IMR-90 (cell line): Measurements from ENCODE around the gene TRIM13. TPM values are rescaled to one million over a fixed set of nuclear protein-coding genes. Genes with fewer than 3 reads are reported as not detected.

Experiments
- ATAC-seq: fragments of 200-7000 bp; cut with Tn5 transposase; 2 replicates; pipeline ENCODE4 v1.9.1; 2020; ENCODE audit warnings: low read depth, mild to moderate bottlenecking, moderate library complexity
- BruUV-seq: library from RNA; stranded (reverse); fragments of 400-500 nt; replicated peaks from 2 replicates; lab custom pipeline; 2021; lab: Mats Ljungman, UMichigan
- CTCF ChIA-PET: fragments of 300-600 bp; formaldehyde crosslinking; extraction: SDS; loops from one replicate; lab custom pipeline; 2021; ENCODE audit warnings: antibody characterized with exemption; lab: Yijun Ruan, JAX
- POLR2A ChIA-PET: fragments of 300-600 bp; sonication (Branson Sonifier 250); formaldehyde crosslinking; loops from one replicate; lab custom pipeline; 2022; ENCODE audit warnings: antibody characterized with exemption; ENCODE audit not compliant: unreplicated experiment; lab: Charles Lee
- DNase-seq: peaks from one replicate; pipeline ENCODE4 v3.0.0; 2013
- H2AFZ ChIP-seq: replicated peaks from 2 replicates; pipeline ENCODE3; 2013; ENCODE audit warnings: low read length, mild to moderate bottlenecking; ENCODE audit not compliant: poor library complexity
- H2AK5ac ChIP-seq: 2 replicates; pipeline ENCODE4 v1.6.1; 2013; ENCODE audit warnings: low read depth, low read length, inconsistent platforms
- H2AK9ac ChIP-seq: replicated peaks from 2 replicates; pipeline ENCODE3; 2013; ENCODE audit warnings: mild to moderate bottlenecking, low read depth, low read length, moderate library complexity; ENCODE audit not compliant: poor library complexity
- H2BK120ac ChIP-seq: 2 replicates; pipeline ENCODE4 v1.6.1; 2013; ENCODE audit warnings: low read depth, low read length, inconsistent platforms
- H2BK15ac ChIP-seq: 3 replicates; pipeline ENCODE4 v1.6.1; 2013; ENCODE audit warnings: low read depth, low read length, inconsistent platforms
- H2BK20ac ChIP-seq: 2 replicates; pipeline ENCODE4 v1.6.1; 2013; ENCODE audit warnings: low read depth, mild to moderate bottlenecking, inconsistent platforms, low read length, moderate library complexity
- H2BK5ac ChIP-seq: 2 replicates; pipeline ENCODE4 v1.6.1; 2013; ENCODE audit warnings: mild to moderate bottlenecking, low read depth, low read length, inconsistent platforms; ENCODE audit not compliant: poor library complexity, severe bottlenecking
- H3K14ac ChIP-seq: replicated peaks from 2 replicates; pipeline ENCODE4 v1.6.1; 2013; ENCODE audit warnings: low read depth, low read length, inconsistent platforms
- H3K18ac ChIP-seq: 2 replicates; pipeline ENCODE4 v1.6.1; 2013; ENCODE audit warnings: low read depth, low read length, control low read depth
- H3K23ac ChIP-seq: 2 replicates; pipeline ENCODE4 v1.6.1; 2013; ENCODE audit warnings: low read depth, low read length, inconsistent platforms
- H3K27ac ChIP-seq: 2 replicates; pipeline ENCODE4 v1.5.1; 2013; ENCODE audit warnings: mild to moderate bottlenecking, control low read depth, low read length; ENCODE audit not compliant: insufficient read depth
- H3K27me3 ChIP-seq: 2 replicates; pipeline ENCODE4 v1.6.1; 2013; ENCODE audit warnings: low read length; ENCODE audit not compliant: control insufficient read depth, insufficient read depth
- H3K36me3 ChIP-seq: 2 replicates; pipeline ENCODE4 v1.6.1; 2013; ENCODE audit warnings: low read length, mixed read lengths; ENCODE audit not compliant: control insufficient read depth, insufficient read depth
- H3K4ac ChIP-seq: 2 replicates; pipeline ENCODE4 v1.6.1; 2013; ENCODE audit warnings: low read depth, low read length, inconsistent platforms
- H3K4me1 ChIP-seq: 2 replicates; pipeline ENCODE4 v1.6.1; 2013; ENCODE audit warnings: low read length, mixed read lengths; ENCODE audit not compliant: control insufficient read depth, insufficient read depth
- H3K4me2 ChIP-seq: 2 replicates; pipeline ENCODE4 v1.6.1; 2013; ENCODE audit warnings: low read depth, mild to moderate bottlenecking, control low read depth, low read length, moderate library complexity
- H3K4me3 ChIP-seq: 2 replicates; pipeline ENCODE4 v1.5.1; 2013; ENCODE audit warnings: low read depth, mild to moderate bottlenecking, control low read depth, low read length, moderate library complexity; ENCODE audit not compliant: insufficient read depth
- H3K56ac ChIP-seq: 2 replicates; pipeline ENCODE4 v1.6.1; 2013; ENCODE audit warnings: low read length, inconsistent platforms; ENCODE audit not compliant: insufficient read depth; ENCODE audit errors: extremely low read depth
- H3K79me1 ChIP-seq, 2 experiments: 2 replicates each; pipeline ENCODE4 v1.6.1; 2013; ENCODE audit warnings: low read length in 2 of 2, inconsistent platforms in 1 of 2, low read depth in 1 of 2
- H3K9ac ChIP-seq: 2 replicates; pipeline ENCODE4 v1.6.1; 2013; ENCODE audit warnings: low read depth, low read length, control low read depth
- H3K9me1 ChIP-seq: 2 replicates; pipeline ENCODE4 v1.6.1; 2013; ENCODE audit warnings: low read length, inconsistent platforms; ENCODE audit not compliant: insufficient read depth
- H3K9me3 ChIP-seq: 2 replicates; pipeline ENCODE4 v1.6.1; 2013; ENCODE audit warnings: low read length; ENCODE audit not compliant: control insufficient read depth, insufficient read depth
- H4K20me1 ChIP-seq: 2 replicates; pipeline ENCODE4 v1.6.1; 2013; ENCODE audit warnings: low read length, inconsistent platforms; ENCODE audit not compliant: insufficient read depth
- H4K5ac ChIP-seq: 2 replicates; pipeline ENCODE4 v1.6.1; 2013; ENCODE audit warnings: mild to moderate bottlenecking, low read depth, low read length, control low read depth
- H4K8ac ChIP-seq, 2 experiments: 2 replicates each; pipeline ENCODE4 v1.6.1; 2013; ENCODE audit warnings: low read depth in 2 of 2, low read length in 2 of 2, control low read depth in 1 of 2, inconsistent platforms in 1 of 2
- H4K91ac ChIP-seq: 2 replicates; pipeline ENCODE4 v1.6.1; 2013; ENCODE audit warnings: low read depth, low read length, inconsistent platforms; ENCODE audit not compliant: insufficient read depth
- BHLHE40 ChIP-seq: fragments of 150-350 bp; IDR thresholded peaks from 2 replicates; pipeline ENCODE4 v1.6.1; 2016; ENCODE audit warnings: mild to moderate bottlenecking, low read depth, low read length
- CHD1 ChIP-seq: IDR thresholded peaks from 2 replicates; pipeline ENCODE4 v1.6.1; 2012; ENCODE audit warnings: low read depth, low read length, improper control_type of control experiment
- CTCF ChIP-seq: conservative IDR thresholded peaks from 2 replicates; pipeline ENCODE4 v1.5.1; 2012; ENCODE audit warnings: mild to moderate bottlenecking, low read depth, low read length, improper control_type of control experiment
- FOS ChIP-seq: fragments of 150-350 bp; IDR thresholded peaks from 2 replicates; pipeline ENCODE4 v1.6.1; 2016; ENCODE audit warnings: low read depth, low read length
- MAZ ChIP-seq: IDR thresholded peaks from 2 replicates; pipeline ENCODE4 v1.6.1; 2012; ENCODE audit warnings: low read depth, mild to moderate bottlenecking, low read length, improper control_type of control experiment, moderate library complexity, borderline replicate concordance
- MXI1 ChIP-seq: IDR thresholded peaks from 2 replicates; pipeline ENCODE4 v1.6.1; 2012; ENCODE audit warnings: low read depth, mild to moderate bottlenecking, low read length, moderate library complexity, borderline replicate concordance
- RCOR1 ChIP-seq: IDR thresholded peaks from 2 replicates; pipeline ENCODE4 v1.6.1; 2012; ENCODE audit warnings: mild to moderate bottlenecking, low read length, improper control_type of control experiment; ENCODE audit not compliant: insufficient replicate concordance
- SMC3 ChIP-seq: fragments of 150-350 bp; IDR thresholded peaks from 2 replicates; pipeline ENCODE4 v1.6.1; 2016; ENCODE audit warnings: low read depth, mild to moderate bottlenecking, antibody characterized with exemption, low read length, moderate library complexity
- WGBS, 2 experiments: methylation state at CpG; one replicate each; pipeline versions ENCODE4 v1.1.5 to v1.1.7; 2013; ENCODE audit warnings: missing lambda C conversion rate in 2 of 2; ENCODE audit not compliant: insufficient read length in 1 of 2; ENCODE audit errors: extremely low coverage in 2 of 2; 5-methylcytosine and 5-hydroxymethylcytosine counted together
- dilution Hi-C: fragments of 300-500 bp; cut with HindIII; formaldehyde crosslinking; loops from one replicate; pipeline ENCODE4 v1.14.3; 2018; ENCODE audit warnings: low sequenced_read_pairs; ENCODE audit not compliant: unreplicated experiment
- in situ Hi-C: fragments of 300-500 bp; cut with MboI; formaldehyde crosslinking; loops from 3 replicates; pipeline ENCODE4 v1.14.3; 2019; ENCODE audit warnings: low sequenced_read_pairs, inconsistent platforms, mixed read lengths
- intact Hi-C: fragments of 100-400 bp; cut with micrococcal nuclease; formaldehyde crosslinking; loops from 2 replicates; pipeline ENCODE4 v1.10.0; 2022
- polyA plus RNA-seq, 3 experiments: library from polyadenylated mRNA; depleted of rRNA; stranded (reverse); fragments of >200 nt; gene quantifications; 2 replicates each; pipeline ENCODE4 v1.2.3, GENCODE V29; 2012; ENCODE audit warnings: low replicate concordance in 1 of 3
- total RNA-seq: library from RNA; depleted of rRNA; stranded (reverse); fragments of >200 nt; gene quantifications from 2 replicates; pipeline ENCODE4 v1.2.3, GENCODE V29; 2012
- TF ChIP-seq, protein P1 (sequence below): fragments of 150-350 bp; IDR thresholded peaks from 2 replicates; pipeline ENCODE4 v1.6.1; 2016; ENCODE audit warnings: low read depth, mild to moderate bottlenecking, low read length, moderate library complexity, borderline replicate concordance

Gene TRIM13
- total and polyA plus RNA-seq, 2 of the 4 experiments (the other 2 are of a cell fraction), result 12.0 to 20.1 TPM

- WGBS, 2 experiments, result 71% methylated on average over 3 of the region's 22 CpGs; no CpG with 5 or more reads in 1 of the 2 experiments
- TSS peak; percentile 36 for BruUV-seq
- H2AK5ac ChIP-seq, result no peak overlapping the region
- H3K9ac ChIP-seq, result no peak overlapping the region
- H3K4me1 ChIP-seq, result peaks cover 4% of the 10 kb centered on the region
- H3K4me2 ChIP-seq, result peak overlapping the region; percentile 80
- no peak overlapping the region for H2BK5ac ChIP-seq
- H3K9me3 ChIP-seq, result no peaks in the 10 kb centered on the region
- H3K23ac ChIP-seq, result peak overlapping the region; percentile 68; the same call in 1 of the 2 replicates
- H3K9me1 ChIP-seq, result peaks cover 8% of the 10 kb centered on the region
- no peak overlapping the region for H3K56ac ChIP-seq
- intact Hi-C loops (loop anchor here (5.0 kb wide), 2 partner anchors 803 to 913 kb away; no protein-coding TSS in a partner anchor), in situ Hi-C loops (loop anchor here (25.0 kb wide), 1 partner anchor 913 kb away; the partner anchor contains the start of gene RNASEH2B), dilution Hi-C loops (no loop called here)
- H3K79me1 ChIP-seq, result peaks cover 15 to 45% of the 10 kb centered on the region in 2 experiments
- no peak overlapping the region for H2AFZ ChIP-seq
- ATAC-seq (no peak), DNase-seq (no peak)
- H3K18ac ChIP-seq, result no peak overlapping the region
- peak overlapping the region in 1 of 2 experiments; percentile 38; a peak in 1 of 4 replicates for H4K8ac ChIP-seq
- no peak overlapping the region for H3K27ac ChIP-seq
- CTCF ChIA-PET, result interaction anchor here (0.6 to 2.1 kb wide), 2 partner anchors 16 to 27 kb away, joined by 5 to 6 read pairs; partner anchors contain the start of gene KCNRG
- POLR2A ChIA-PET, result no interaction called here
- H4K91ac ChIP-seq, result no peak overlapping the region
- no peak for TF ChIP-seq CTCF
- TF ChIP-seq MAZ, result no peak
- no peak for TF ChIP-seq SMC3
- no peak for TF ChIP-seq MXI1
- TF ChIP-seq BHLHE40, result no peak
- no peak for TF ChIP-seq CHD1
- TF ChIP-seq RCOR1, result no peak
- TF ChIP-seq, protein P1, sequence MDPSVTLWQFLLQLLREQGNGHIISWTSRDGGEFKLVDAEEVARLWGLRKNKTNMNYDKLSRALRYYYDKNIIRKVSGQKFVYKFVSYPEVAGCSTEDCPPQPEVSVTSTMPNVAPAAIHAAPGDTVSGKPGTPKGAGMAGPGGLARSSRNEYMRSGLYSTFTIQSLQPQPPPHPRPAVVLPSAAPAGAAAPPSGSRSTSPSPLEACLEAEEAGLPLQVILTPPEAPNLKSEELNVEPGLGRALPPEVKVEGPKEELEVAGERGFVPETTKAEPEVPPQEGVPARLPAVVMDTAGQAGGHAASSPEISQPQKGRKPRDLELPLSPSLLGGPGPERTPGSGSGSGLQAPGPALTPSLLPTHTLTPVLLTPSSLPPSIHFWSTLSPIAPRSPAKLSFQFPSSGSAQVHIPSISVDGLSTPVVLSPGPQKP, result no peak
- no peak for TF ChIP-seq FOS
- H4K20me1 ChIP-seq, result peaks cover 5% of the 10 kb centered on the region; the same call in 1 of the 2 replicates
- no peaks in the 10 kb centered on the region for H3K27me3 ChIP-seq
- peaks cover 14% of the 10 kb centered on the region for H3K36me3 ChIP-seq
- H3K14ac ChIP-seq, result no peak overlapping the region
- H2BK20ac ChIP-seq, result no peak overlapping the region
- H4K5ac ChIP-seq, result no peak overlapping the region
- no peak overlapping the region for H2BK15ac ChIP-seq
- no peak overlapping the region for H2BK120ac ChIP-seq
- H3K4ac ChIP-seq, result no peak overlapping the region
- no peak overlapping the region for H2AK9ac ChIP-seq
- no peak overlapping the region for H3K4me3 ChIP-seq
These were observed 2.1 kb downstream of the TRIM13 start for GRCh38 chr13:49998714-49999624.
